Fibroblast of lung (primary cell): ENCODE measurements around the gene PIK3CD. TPM values are rescaled to one million over a fixed set of nuclear protein-coding genes. Genes with fewer than 3 reads are reported as not detected.

ENCODE experiments used
- DNase-seq, 2 donors: peaks; one replicate each; pipeline versions ENCODE4 v3.0.0 to v3.0.0-alpha.2; 2010; ENCODE audit warnings: low read depth in 2 of 2
- H2AFZ ChIP-seq: 2 replicates; pipeline ENCODE4 v1.5.1; 2012; ENCODE audit warnings: low read length, control low read depth, inconsistent platforms
- H3K27ac ChIP-seq: 2 replicates; pipeline ENCODE4 v1.5.1; 2011; ENCODE audit warnings: low read length, control low read depth; ENCODE audit not compliant: insufficient read depth
- H3K27me3 ChIP-seq: 2 replicates; pipeline ENCODE4 v1.5.1; 2011; ENCODE audit warnings: mild to moderate bottlenecking, low read length; ENCODE audit not compliant: control insufficient read depth, insufficient read depth
- H3K36me3 ChIP-seq: 2 replicates; pipeline ENCODE4 v1.5.1; 2011; ENCODE audit warnings: low read length; ENCODE audit not compliant: control insufficient read depth, insufficient read depth
- H3K4me1 ChIP-seq: 2 replicates; pipeline ENCODE4 v1.5.1; 2011; ENCODE audit warnings: low read length; ENCODE audit not compliant: control insufficient read depth, insufficient read depth; ENCODE audit errors: extremely low read depth
- H3K4me2 ChIP-seq: 2 replicates; pipeline ENCODE4 v1.5.1; 2011; ENCODE audit warnings: low read length, control low read depth; ENCODE audit not compliant: insufficient read depth; ENCODE audit errors: extremely low read depth
- H3K4me3 ChIP-seq, 4 experiments: fragments of 200-600 bp in 1 of 4; sonication (generic) in 1 of 4; replicated peaks in 1 of 4; 2 replicates each; pipeline ENCODE4 v1.5.1; 2011 to 2016; ENCODE audit warnings: low read length in 4 of 4, low read depth in 3 of 4, mild to moderate bottlenecking in 3 of 4, control low read depth in 2 of 4, inconsistent platforms in 1 of 4, mixed read lengths in 1 of 4; ENCODE audit not compliant: insufficient read depth in 1 of 4; ENCODE audit errors: control extremely low read depth in 1 of 4
- H3K79me2 ChIP-seq: 2 replicates; pipeline ENCODE4 v1.5.1; 2012; ENCODE audit warnings: mild to moderate bottlenecking, low read length, inconsistent platforms; ENCODE audit not compliant: control insufficient read depth, insufficient read depth
- H3K9ac ChIP-seq: 2 replicates; pipeline ENCODE4 v1.5.1; 2011; ENCODE audit warnings: mild to moderate bottlenecking, low read length, control low read depth; ENCODE audit not compliant: insufficient read depth
- H3K9me3 ChIP-seq: 2 replicates; pipeline ENCODE4 v1.5.1; 2012; ENCODE audit warnings: low read depth, low read length; ENCODE audit not compliant: control insufficient read depth, insufficient read depth
- H4K20me1 ChIP-seq: 2 replicates; pipeline ENCODE4 v1.5.1; 2011; ENCODE audit warnings: low read length; ENCODE audit not compliant: control insufficient read depth, insufficient read depth; ENCODE audit errors: extremely low read depth
- EZH2 ChIP-seq: IDR thresholded peaks from 2 replicates; pipeline ENCODE4 v1.5.1; 2012; ENCODE audit warnings: low read length, control low read depth, mild to moderate bottlenecking; ENCODE audit errors: missing control alignments
- polyA plus RNA-seq, 2 donors: library from polyadenylated mRNA; depleted of rRNA in 1 of 2; stranded (reverse) in 1 of 2; unstranded in 1 of 2; fragments of >200 nt; gene quantifications; 2 replicates each; pipeline ENCODE4 v1.2.1, GENCODE V29; 2011 to 2012; ENCODE audit warnings: missing spikeins in 1 of 2
- total RNA-seq: library from RNA; depleted of rRNA; stranded (reverse); fragments of >200 nt; gene quantifications from 2 replicates; pipeline ENCODE4 v1.2.1, GENCODE V29; 2014
- TF ChIP-seq, protein P1 (sequence below), 2 donors: IDR thresholded peaks in 1 of 2; conservative IDR thresholded peaks in 1 of 2; 1 replicate in 1 of 2; 2 replicates in 1 of 2; pipeline ENCODE4 v1.5.1; 2011 to 2012; ENCODE audit warnings: low read length in 2 of 2, control low read depth in 1 of 2, inconsistent platforms in 1 of 2, low read depth in 1 of 2, mild to moderate bottlenecking in 1 of 2

The PIK3CD gene
- total and polyA plus RNA-seq, 2 donors (not counting 1 experiment from before 2014, with no cell fraction given): 2.8 to 6.4 TPM

DNA sequence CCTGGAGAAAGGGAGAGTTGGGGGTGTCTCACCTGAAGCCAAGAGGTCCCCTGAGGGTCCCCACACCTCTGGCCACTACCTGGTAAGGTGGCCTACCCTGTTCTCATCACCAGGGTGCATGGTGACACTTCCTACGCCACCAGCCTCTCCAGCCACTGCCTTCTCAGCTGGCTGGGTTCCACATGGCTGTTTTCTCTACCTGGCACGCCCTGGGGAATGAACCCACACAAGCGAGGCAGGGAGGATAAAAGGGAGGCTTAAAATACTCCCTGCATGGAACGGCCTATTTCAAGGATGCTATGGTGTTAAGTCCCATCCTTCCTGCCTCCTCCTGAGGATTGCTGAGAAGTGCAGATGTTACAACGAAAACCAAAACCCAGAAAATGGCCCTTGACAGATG, 84.7 kb downstream of the PIK3CD start:
- TF ChIP-seq EZH2: no peak
- TF ChIP-seq, protein P1, sequence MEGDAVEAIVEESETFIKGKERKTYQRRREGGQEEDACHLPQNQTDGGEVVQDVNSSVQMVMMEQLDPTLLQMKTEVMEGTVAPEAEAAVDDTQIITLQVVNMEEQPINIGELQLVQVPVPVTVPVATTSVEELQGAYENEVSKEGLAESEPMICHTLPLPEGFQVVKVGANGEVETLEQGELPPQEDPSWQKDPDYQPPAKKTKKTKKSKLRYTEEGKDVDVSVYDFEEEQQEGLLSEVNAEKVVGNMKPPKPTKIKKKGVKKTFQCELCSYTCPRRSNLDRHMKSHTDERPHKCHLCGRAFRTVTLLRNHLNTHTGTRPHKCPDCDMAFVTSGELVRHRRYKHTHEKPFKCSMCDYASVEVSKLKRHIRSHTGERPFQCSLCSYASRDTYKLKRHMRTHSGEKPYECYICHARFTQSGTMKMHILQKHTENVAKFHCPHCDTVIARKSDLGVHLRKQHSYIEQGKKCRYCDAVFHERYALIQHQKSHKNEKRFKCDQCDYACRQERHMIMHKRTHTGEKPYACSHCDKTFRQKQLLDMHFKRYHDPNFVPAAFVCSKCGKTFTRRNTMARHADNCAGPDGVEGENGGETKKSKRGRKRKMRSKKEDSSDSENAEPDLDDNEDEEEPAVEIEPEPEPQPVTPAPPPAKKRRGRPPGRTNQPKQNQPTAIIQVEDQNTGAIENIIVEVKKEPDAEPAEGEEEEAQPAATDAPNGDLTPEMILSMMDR (conservative IDR thresholded peaks at IDR 0.05 in 1 of 2, IDR thresholded peaks at IDR 0.05 in 1 of 2; ENCODE audit: low read depth in 1 of 2, low read length in 2 of 2): no peak
- H4K20me1 ChIP-seq: no peaks in the 10 kb centered on the region

DNA sequence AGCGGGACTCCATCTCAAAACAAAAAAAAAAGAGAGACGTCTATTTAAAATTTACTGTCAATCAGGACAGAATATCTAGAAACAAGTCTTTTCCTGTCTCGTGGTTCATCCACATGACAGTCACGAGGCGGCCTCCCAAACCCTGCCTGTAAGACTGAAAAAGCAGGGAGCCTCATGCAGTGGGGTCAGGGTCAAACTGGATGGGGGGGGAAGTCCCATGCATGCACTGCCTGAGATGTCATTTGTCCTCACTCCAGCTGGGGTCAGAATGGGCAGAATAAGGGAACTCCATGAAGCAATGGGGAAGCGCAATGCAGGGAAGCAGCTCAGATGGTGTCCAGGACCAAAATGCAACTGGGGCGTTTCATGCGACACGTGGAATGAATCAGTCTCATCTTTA, 85.5 kb downstream of the PIK3CD start:
- Histone ChIP-seq H3K4me3 (no peak overlapping the region), H2AFZ (no peak overlapping the region), H3K9ac (no peak overlapping the region), H3K4me2 (no peak overlapping the region), H3K4me1 (no peaks in the 10 kb centered on the region), H3K36me3 (peaks cover 24% of the 10 kb centered on the region), H3K27ac (no peak overlapping the region), H3K79me2 (no peaks in the 10 kb centered on the region), H3K27me3 (no peaks in the 10 kb centered on the region), H3K9me3 (no peaks in the 10 kb centered on the region), H4K20me1 (no peaks in the 10 kb centered on the region)
- no peak for DNase-seq
- TF ChIP-seq EZH2: no peak
- TF ChIP-seq, protein P1 (conservative IDR thresholded peaks at IDR 0.05 in 1 of 2, IDR thresholded peaks at IDR 0.05 in 1 of 2; ENCODE audit: low read depth in 1 of 2, low read length in 2 of 2): no peak

More for the DNA sequence above, 84.7 kb downstream of the PIK3CD start:
- no peak overlapping the region for H2AFZ ChIP-seq
- H3K4me1 ChIP-seq: no peaks in the 10 kb centered on the region
- peaks cover 30% of the 10 kb centered on the region for H3K36me3 ChIP-seq
- H3K9ac ChIP-seq: no peak overlapping the region
- H3K79me2 ChIP-seq: no peaks in the 10 kb centered on the region
- no peaks in the 10 kb centered on the region for H3K9me3 ChIP-seq
- H3K27me3 ChIP-seq: no peaks in the 10 kb centered on the region
- H3K27ac ChIP-seq: no peak overlapping the region
- no peak overlapping the region for H3K4me2 ChIP-seq
- DNase-seq: no peak
- H3K4me3 ChIP-seq: no peak overlapping the region

DNA sequence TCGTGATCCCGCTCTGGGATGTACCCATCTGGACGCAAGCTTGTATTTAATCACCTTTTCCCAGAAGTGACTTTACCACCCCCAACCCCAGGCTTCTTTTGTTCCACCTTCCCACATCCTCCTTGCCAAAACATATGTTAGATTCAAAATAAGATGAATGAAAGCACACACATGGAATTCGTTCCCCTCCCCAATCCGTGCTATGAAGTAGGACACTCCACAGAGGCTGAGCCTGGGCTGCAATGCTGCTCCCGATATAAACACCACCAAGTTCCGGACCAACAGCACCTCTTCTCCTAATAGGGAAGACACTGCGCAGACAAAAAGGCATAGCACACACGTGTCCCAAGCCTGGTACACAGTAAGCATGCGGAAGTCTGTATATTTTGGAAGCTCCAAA, 86.1 kb downstream of the PIK3CD start:
- Histone ChIP-seq H3K4me1 (no peaks in the 10 kb centered on the region), H3K27ac (no peak overlapping the region), H3K36me3 (peaks cover 22% of the 10 kb centered on the region), H3K9me3 (no peaks in the 10 kb centered on the region), H3K9ac (no peak overlapping the region), H3K27me3 (no peaks in the 10 kb centered on the region), H3K4me2 (no peak overlapping the region), H3K4me3 (no peak overlapping the region), H4K20me1 (no peaks in the 10 kb centered on the region), H2AFZ (no peak overlapping the region), H3K79me2 (no peaks in the 10 kb centered on the region)
- no peak for DNase-seq
- no peak for TF ChIP-seq EZH2
- TF ChIP-seq, protein P1 (conservative IDR thresholded peaks at IDR 0.05 in 1 of 2, IDR thresholded peaks at IDR 0.05 in 1 of 2; ENCODE audit: low read depth in 1 of 2, low read length in 2 of 2): no peak
